ENCODE data around the gene FBXO48.

The FBXO48 gene

DNA sequence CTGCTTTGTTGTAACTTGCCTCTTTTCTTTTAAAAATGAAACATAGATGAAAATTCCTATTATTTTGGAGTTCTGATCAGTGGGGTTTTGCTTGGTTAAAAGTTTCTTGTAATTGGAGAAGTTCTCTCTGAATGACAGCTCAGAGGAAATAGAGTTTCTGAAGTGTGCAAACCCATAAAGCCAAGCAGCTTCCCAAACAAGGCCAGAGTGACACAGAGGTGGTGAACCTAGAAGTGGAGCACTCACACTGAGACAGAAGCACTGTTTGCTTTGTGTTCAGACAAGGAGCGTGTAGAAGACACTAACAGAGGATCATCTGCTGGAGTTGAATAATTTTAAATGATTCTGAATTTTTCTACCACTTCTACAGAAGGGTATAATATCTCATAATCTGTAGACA lies 49.2 kb downstream of the FBXO48 start:
- no peaks in the 10 kb centered on the region for H3K9me3 ChIP-seq (ENCODE audit: control insufficient read depth, insufficient read depth, low read depth, low read length)
- CTCF ChIA-PET = interaction anchor here (0.6 to 0.9 kb wide), 2 partner anchors 14 to 60 kb away, joined by 3 read pairs; no protein-coding TSS in a partner anchor
- H3K27ac ChIP-seq (ENCODE audit: extremely low read depth, low read depth, low read length) = no peak overlapping the region
- no peak for TF ChIP-seq ZBTB1 (tag by site-specific recombination; IDR thresholded peaks at IDR 0.05)
- no peak for TF ChIP-seq ZNF37A (tag by site-specific recombination; IDR thresholded peaks at IDR 0.05)
- no peak for TF ChIP-seq ZXDB (tag by site-specific recombination; IDR thresholded peaks at IDR 0.05)
- TF ChIP-seq ZBTB48 (tag by site-specific recombination; IDR thresholded peaks at IDR 0.05) = no peak
- no peak for TF ChIP-seq ZNF514 (tag by site-specific recombination; IDR thresholded peaks at IDR 0.05)
- TF ChIP-seq EGR2 (tag by site-specific recombination; IDR thresholded peaks at IDR 0.05; ENCODE audit: low read depth) = no peak
- no peak for TF ChIP-seq ZNF629 (tag by site-specific recombination; IDR thresholded peaks at IDR 0.05)
- no peak for TF ChIP-seq ZNF146 (tag by site-specific recombination; IDR thresholded peaks at IDR 0.05)
- TF ChIP-seq ZNF112 (tag by site-specific recombination; IDR thresholded peaks at IDR 0.05) = no peak
- H3K4me3 ChIP-seq (ENCODE audit: low read depth, low read length) = no peak overlapping the region
- no peaks in the 10 kb centered on the region for H3K36me3 ChIP-seq (ENCODE audit: control insufficient read depth in 2 of 2, insufficient read depth in 1 of 2, low read length in 2 of 2)
- no peaks in the 10 kb centered on the region for H3K4me1 ChIP-seq (ENCODE audit: control insufficient read depth, insufficient read depth, low read length)
- POLR2A ChIA-PET = no interaction called here

DNA sequence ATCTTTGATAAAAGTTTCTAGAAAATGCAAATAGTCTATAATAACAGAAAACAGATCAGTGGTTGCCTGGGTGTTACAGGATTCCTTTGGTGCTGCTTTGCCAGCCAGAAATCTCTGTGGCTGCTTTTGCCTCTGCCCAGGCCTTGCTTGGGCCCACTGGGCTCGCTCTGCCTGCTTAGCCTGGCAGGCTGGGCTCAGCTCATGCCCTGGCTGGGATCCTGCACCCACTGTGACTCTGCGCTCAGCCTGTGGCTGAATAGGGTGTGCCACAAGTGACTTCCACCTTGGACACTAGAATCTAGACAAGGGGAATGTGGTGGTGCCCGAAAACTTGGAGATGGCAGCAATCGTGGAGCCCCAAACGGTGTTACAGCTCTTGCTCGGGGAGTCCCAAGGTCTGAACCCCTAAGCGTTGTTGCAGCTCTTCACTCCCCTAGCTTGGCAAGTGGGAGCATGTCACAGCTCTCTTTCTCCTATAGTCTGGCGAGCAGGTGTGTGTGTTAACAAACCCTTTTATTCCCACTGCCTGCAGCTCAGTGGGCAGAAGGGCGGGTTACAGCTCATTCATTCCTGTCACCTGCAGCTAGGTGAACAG lies 50.9 kb downstream of the FBXO48 start:
- ChIA-PET POLR2A (no interaction called here), CTCF (interaction anchor here (2.0 kb wide), 1 partner anchor 25 kb away, joined by 4 read pairs; no protein-coding TSS in a partner anchor)
- Histone ChIP-seq H3K9me3 (ENCODE audit: control insufficient read depth, insufficient read depth, low read depth, low read length) (no peaks in the 10 kb centered on the region), H3K27ac (ENCODE audit: extremely low read depth, low read depth, low read length) (no peak overlapping the region), H3K4me3 (ENCODE audit: low read depth, low read length) (no peak overlapping the region), H3K4me1 (ENCODE audit: control insufficient read depth, insufficient read depth, low read length) (no peaks in the 10 kb centered on the region), H3K36me3 (ENCODE audit: control insufficient read depth in 2 of 2, insufficient read depth in 1 of 2, low read length in 2 of 2) (no peaks in the 10 kb centered on the region)
- no peak for TF ChIP-seq ZNF843 (tag by site-specific recombination; IDR thresholded peaks at IDR 0.05)
- no peak for TF ChIP-seq ZNF146 (tag by site-specific recombination; IDR thresholded peaks at IDR 0.05)
- TF ChIP-seq BCL11B (tag by site-specific recombination; IDR thresholded peaks at IDR 0.05; ENCODE audit: low read depth) = no peak
- TF ChIP-seq, protein P1, sequence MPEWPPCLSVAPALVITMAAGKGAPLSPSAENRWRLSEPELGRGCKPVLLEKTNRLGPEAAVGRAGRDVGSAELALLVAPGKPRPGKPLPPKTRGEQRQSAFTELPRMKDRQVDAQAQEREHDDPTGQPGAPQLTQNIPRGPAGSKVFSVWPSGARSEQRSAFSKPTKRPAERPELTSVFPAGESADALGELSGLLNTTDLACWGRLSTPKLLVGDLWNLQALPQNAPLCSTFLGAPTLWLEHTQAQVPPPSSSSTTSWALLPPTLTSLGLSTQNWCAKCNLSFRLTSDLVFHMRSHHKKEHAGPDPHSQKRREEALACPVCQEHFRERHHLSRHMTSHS (tag by site-specific recombination; IDR thresholded peaks at IDR 0.05) = no peak
- no peak for TF ChIP-seq ZBTB7A (tag by site-specific recombination; IDR thresholded peaks at IDR 0.05; ENCODE audit: low read depth)
- no peak for TF ChIP-seq SCRT2 (tag by site-specific recombination; IDR thresholded peaks at IDR 0.05)
- TF ChIP-seq, protein P2, sequence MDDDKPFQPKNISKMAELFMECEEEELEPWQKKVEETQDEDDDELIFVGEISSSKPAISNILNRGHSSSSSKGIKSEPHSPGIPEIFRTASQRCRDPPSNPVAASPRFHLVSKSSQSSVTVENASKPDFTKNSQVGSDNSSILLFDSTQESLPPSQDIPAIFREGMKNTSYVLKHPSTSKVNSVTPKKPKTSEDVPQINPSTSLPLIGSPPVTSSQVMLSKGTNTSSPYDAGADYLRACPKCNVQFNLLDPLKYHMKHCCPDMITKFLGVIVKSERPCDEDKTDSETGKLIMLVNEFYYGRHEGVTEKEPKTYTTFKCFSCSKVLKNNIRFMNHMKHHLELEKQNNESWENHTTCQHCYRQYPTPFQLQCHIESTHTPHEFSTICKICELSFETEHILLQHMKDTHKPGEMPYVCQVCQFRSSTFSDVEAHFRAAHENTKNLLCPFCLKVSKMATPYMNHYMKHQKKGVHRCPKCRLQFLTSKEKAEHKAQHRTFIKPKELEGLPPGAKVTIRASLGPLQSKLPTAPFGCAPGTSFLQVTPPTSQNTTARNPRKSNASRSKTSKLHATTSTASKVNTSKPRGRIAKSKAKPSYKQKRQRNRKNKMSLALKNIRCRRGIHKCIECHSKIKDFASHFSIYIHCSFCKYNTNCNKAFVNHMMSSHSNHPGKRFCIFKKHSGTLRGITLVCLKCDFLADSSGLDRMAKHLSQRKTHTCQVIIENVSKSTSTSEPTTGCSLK (tag by site-specific recombination; IDR thresholded peaks at IDR 0.05) = no peak
- no peak for TF ChIP-seq ZBTB20 (tag by site-specific recombination; IDR thresholded peaks at IDR 0.05)
- no peak for TF ChIP-seq ZFP69B (tag by site-specific recombination; IDR thresholded peaks at IDR 0.05)
- no peak for TF ChIP-seq ZNF114 (tag by site-specific recombination; IDR thresholded peaks at IDR 0.05)
- TF ChIP-seq, protein P3, sequence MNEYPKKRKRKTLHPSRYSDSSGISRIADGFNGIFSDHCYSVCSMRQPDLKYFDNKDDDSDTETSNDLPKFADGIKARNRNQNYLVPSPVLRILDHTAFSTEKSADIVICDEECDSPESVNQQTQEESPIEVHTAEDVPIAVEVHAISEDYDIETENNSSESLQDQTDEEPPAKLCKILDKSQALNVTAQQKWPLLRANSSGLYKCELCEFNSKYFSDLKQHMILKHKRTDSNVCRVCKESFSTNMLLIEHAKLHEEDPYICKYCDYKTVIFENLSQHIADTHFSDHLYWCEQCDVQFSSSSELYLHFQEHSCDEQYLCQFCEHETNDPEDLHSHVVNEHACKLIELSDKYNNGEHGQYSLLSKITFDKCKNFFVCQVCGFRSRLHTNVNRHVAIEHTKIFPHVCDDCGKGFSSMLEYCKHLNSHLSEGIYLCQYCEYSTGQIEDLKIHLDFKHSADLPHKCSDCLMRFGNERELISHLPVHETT (tag by site-specific recombination; IDR thresholded peaks at IDR 0.05) = no peak
- no peak for TF ChIP-seq ZNF48 (tag by site-specific recombination; IDR thresholded peaks at IDR 0.05)
- no peak for TF ChIP-seq OSR2 (tag by site-specific recombination; IDR thresholded peaks at IDR 0.05)
- TF ChIP-seq ZNF155 (tag by site-specific recombination; IDR thresholded peaks at IDR 0.05) = no peak
- no peak for TF ChIP-seq ZNF174 (tag by site-specific recombination; IDR thresholded peaks at IDR 0.05)
- no peak for TF ChIP-seq MEIS1 (CRISPR knock-in tag; IDR thresholded peaks at IDR 0.05; ENCODE audit: borderline replicate concordance)
- no peak for TF ChIP-seq ZNF324 (tag by site-specific recombination; IDR thresholded peaks at IDR 0.05)

Data from HEK293 (cell line).